ENCODE data around the gene APOBEC3F.

GRCh38 chr22:39087098-39087497 lies 46.4 kb downstream of the APOBEC3F start:
- no peak for TF ChIP-seq SUZ12 (IDR thresholded peaks at IDR 0.05; ENCODE audit: extremely low read depth, insufficient read depth, insufficient read length)
- TF ChIP-seq YY1 (IDR thresholded peaks at IDR 0.05; ENCODE audit: insufficient read depth, insufficient read length), result no peak

All from NT2/D1 (cell line).